B cell (primary cell): ENCODE measurements around the gene CPM. TPM values are rescaled to one million over a fixed set of nuclear protein-coding genes. Genes with fewer than 3 reads are reported as not detected.

Experiments
- ATAC-seq: fragments of 200-7000 bp; cut with Tn5 transposase; one replicate; pipeline ENCODE4 v1.10.0; 2021; ENCODE audit warnings: low read depth, mild to moderate bottlenecking, moderate number of reproducible peaks, moderate library complexity
- CTCF ChIA-PET: fragments of 350-600 bp; sonication (Branson Sonifier 250); formaldehyde crosslinking; loops from one replicate; lab custom pipeline; 2021; ENCODE audit warnings: antibody characterized with exemption, inconsistent platforms; lab: Charles Lee
- POLR2A ChIA-PET: fragments of 350-600 bp; sonication (Branson Sonifier 250); formaldehyde crosslinking; loops from one replicate; lab custom pipeline; 2021; ENCODE audit warnings: antibody characterized with exemption; lab: Charles Lee
- DNase-seq: peaks from one replicate; pipeline ENCODE4 v3.0.0; 2013
- H2AFZ ChIP-seq: 2 replicates; pipeline ENCODE4 v1.6.1; 2012; ENCODE audit warnings: mild to moderate bottlenecking, low read depth, low read length; ENCODE audit not compliant: insufficient read depth, poor library complexity, severe bottlenecking
- H3K27ac ChIP-seq, 2 donors: 1 replicate in 1 of 2; 2 replicates in 1 of 2; pipeline ENCODE4 v1.5.1; 2012 to 2013; ENCODE audit warnings: low read length in 2 of 2, mild to moderate bottlenecking in 2 of 2, moderate library complexity in 1 of 2
- H3K27me3 ChIP-seq, 4 experiments: fragments of 200-600 bp in 1 of 4; sonication (generic) in 1 of 4; replicated peaks in 1 of 4; 1 replicate in 2 of 4; 2 replicates in 2 of 4; pipeline versions ENCODE4 v1.6.1 to v1.7.0; 2013 to 2016; ENCODE audit warnings: low read length in 3 of 4, mild to moderate bottlenecking in 2 of 4, mixed read lengths in 1 of 4, moderate library complexity in 1 of 4; ENCODE audit not compliant: insufficient read depth in 4 of 4, control insufficient read depth in 3 of 4; ENCODE audit errors: control extremely low read depth in 1 of 4
- H3K36me3 ChIP-seq, 2 experiments: replicated peaks in 1 of 2; 1 replicate in 1 of 2; 2 replicates in 1 of 2; pipeline versions ENCODE4 v1.6.1 to v1.7.1; 2013; ENCODE audit warnings: low read length in 1 of 2; ENCODE audit not compliant: insufficient read depth in 2 of 2, control insufficient read depth in 1 of 2; ENCODE audit errors: control extremely low read depth in 1 of 2, extremely low read depth in 1 of 2
- H3K4me1 ChIP-seq, 2 donors: fragments of 200-600 bp in 1 of 2; sonication (generic) in 1 of 2; 1 replicate in 1 of 2; 2 replicates in 1 of 2; pipeline versions ENCODE4 v1.5.1 to v1.6.1; 2013 to 2017; ENCODE audit warnings: low read length in 2 of 2; ENCODE audit not compliant: control insufficient read depth in 2 of 2, insufficient read depth in 2 of 2
- H3K4me2 ChIP-seq: replicated peaks from 2 replicates; pipeline ENCODE3; 2012; ENCODE audit warnings: mild to moderate bottlenecking, low read depth, low read length; ENCODE audit not compliant: poor library complexity, severe bottlenecking
- H3K4me3 ChIP-seq, 5 experiments: fragments of 200-600 bp in 1 of 5; sonication (generic) in 1 of 5; 1 replicate in 3 of 5; 2 replicates in 2 of 5; pipeline versions ENCODE4 v1.5.1 to v1.7.0; 2011 to 2016; ENCODE audit warnings: low read length in 4 of 5, mild to moderate bottlenecking in 4 of 5, low read depth in 2 of 5, control low read depth in 1 of 5, moderate library complexity in 1 of 5; ENCODE audit not compliant: insufficient read depth in 1 of 5; ENCODE audit errors: control extremely low read depth in 1 of 5, extremely low read depth in 1 of 5
- H3K79me2 ChIP-seq: fragments of 200-600 bp; sonication (generic); one replicate; pipeline ENCODE4 v1.6.0; 2016; ENCODE audit warnings: low read length; ENCODE audit not compliant: control insufficient read depth, insufficient read depth
- H3K9ac ChIP-seq: fragments of 200-600 bp; sonication (generic); 2 replicates; pipeline ENCODE4 v1.6.1; 2017; ENCODE audit warnings: mild to moderate bottlenecking, low read length, moderate library complexity
- H3K9me3 ChIP-seq, 3 donors: one replicate each; pipeline versions ENCODE4 v1.6.1 to v1.7.1; 2013; ENCODE audit warnings: low read length in 2 of 3; ENCODE audit not compliant: control insufficient read depth in 2 of 3, insufficient read depth in 1 of 3; ENCODE audit errors: control extremely low read depth in 1 of 3
- H4K20me1 ChIP-seq: 2 replicates; pipeline ENCODE4 v1.6.0; 2012; ENCODE audit warnings: mild to moderate bottlenecking, low read length; ENCODE audit not compliant: insufficient read depth, control insufficient read depth, poor library complexity, severe bottlenecking
- H3K27ac Mint-ChIP-seq: one replicate; pipeline ENCODE4 v1.8.0; 2021; ENCODE audit warnings: mixed read lengths
- H3K27me3 Mint-ChIP-seq: one replicate; pipeline ENCODE4 v1.8.0; 2021; ENCODE audit warnings: mixed read lengths
- H3K4me1 Mint-ChIP-seq: one replicate; pipeline ENCODE4 v1.8.0; 2021; ENCODE audit warnings: mixed read lengths
- H3K4me3 Mint-ChIP-seq: one replicate; pipeline ENCODE4 v1.8.0; 2021; ENCODE audit warnings: mixed read lengths
- H3K9me3 Mint-ChIP-seq: one replicate; pipeline ENCODE4 v1.8.0; 2022; ENCODE audit warnings: mixed read lengths; ENCODE audit not compliant: insufficient read depth
- CTCF ChIP-seq: fragments of 200-600 bp; IDR thresholded peaks from one replicate; pipeline ENCODE4 v1.8.0; 2022; ENCODE audit warnings: antibody characterized with exemption, mild to moderate bottlenecking
- EZH2 ChIP-seq: IDR thresholded peaks from 2 replicates; pipeline ENCODE4 v1.6.1; 2012; ENCODE audit warnings: borderline replicate concordance, low read depth, mild to moderate bottlenecking, moderate library complexity, low read length; ENCODE audit not compliant: insufficient read depth, poor library complexity, severe bottlenecking
- WGBS: methylation state at CpG from one replicate; pipeline ENCODE4 v1.1.5; 2013; ENCODE audit warnings: missing lambda C conversion rate; ENCODE audit not compliant: insufficient coverage; 5-methylcytosine and 5-hydroxymethylcytosine counted together
- intact Hi-C: fragments of 100-400 bp; cut with micrococcal nuclease; formaldehyde crosslinking; loops from one replicate; pipeline ENCODE4 v1.10.0; 2022
- polyA plus RNA-seq: library from polyadenylated mRNA; depleted of rRNA; stranded (reverse); fragments of >200 nt; gene quantifications from 2 replicates; pipeline ENCODE4 v1.2.3, GENCODE V29; 2012
- total RNA-seq, 2 donors: library from RNA; stranded (reverse); fragments of 120-200 nt in 1 of 2; gene quantifications; 1 replicate in 1 of 2; 2 replicates in 1 of 2; pipeline versions ENCODE4 v1.2.3 to v1.2.4, GENCODE V29; 2013 to 2022

Gene CPM
- total and polyA plus RNA-seq, 2 donors (not counting 1 experiment from before 2014, with no cell fraction given) = 1.2 to 5.0 TPM

- intact Hi-C loops = no loop called here
- no peaks in the 10 kb centered on the region for H3K36me3 ChIP-seq
- WGBS = 96% methylated on average over 6 of the region's 8 CpGs
- Mint-ChIP-seq H3K27me3 (no peaks in the 10 kb centered on the region), H3K4me3 (peak overlapping the region; percentile 20), H3K4me1 (peaks cover 46% of the 10 kb centered on the region), H3K9me3 (no peaks in the 10 kb centered on the region), H3K27ac (peak overlapping the region; percentile 74)
- peak overlapping the region; percentile 3 for H3K4me2 ChIP-seq
- peaks cover 30 to 33% of the 10 kb centered on the region in 2 donors for H3K4me1 ChIP-seq
- no peak for ATAC-seq
- ChIA-PET CTCF (no interaction called here), POLR2A (interaction anchor here (0.7 kb wide), 1 partner anchor 9 kb away, joined by 3 read pairs; no protein-coding TSS in a partner anchor)
- no peak for DNase-seq
- H3K27me3 ChIP-seq = no peaks in the 10 kb centered on the region
- peaks cover 0 to 4% (median 0%) of the 10 kb centered on the region in 3 donors for H3K9me3 ChIP-seq
- peak overlapping the region in 1 of 2 donors; percentile 66 for H3K27ac ChIP-seq
- TF ChIP-seq EZH2 (no peak), CTCF (no peak)
- H3K9ac ChIP-seq = no peak overlapping the region
- H2AFZ ChIP-seq = peak overlapping the region; percentile 50
- no peak overlapping the region for H3K4me3 ChIP-seq
- no peaks in the 10 kb centered on the region for H3K79me2 ChIP-seq
- H4K20me1 ChIP-seq = no peaks in the 10 kb centered on the region
Measured at GRCh38 chr12:68903511-68903910, 29.5 kb downstream of the CPM start.

GRCh38 chr12:68901551-68901950, 31.4 kb downstream of the CPM start:
- DNase-seq (no peak), ATAC-seq (no peak)
- Mint-ChIP-seq H3K9me3 (no peaks in the 10 kb centered on the region), H3K27me3 (no peaks in the 10 kb centered on the region), H3K4me1 (peaks cover 60% of the 10 kb centered on the region), H3K4me3 (no peak overlapping the region), H3K27ac (peak overlapping the region; percentile 22)
- ChIA-PET POLR2A (no interaction called here), CTCF (interaction anchor here (0.8 to 1.9 kb wide), 2 partner anchors 9 to 10 kb away, joined by 3 to 4 read pairs; no protein-coding TSS in a partner anchor)
- no peak for TF ChIP-seq EZH2
- TF ChIP-seq CTCF = no peak
- Histone ChIP-seq H3K4me3 (no peak overlapping the region), H4K20me1 (no peaks in the 10 kb centered on the region), H2AFZ (no peak overlapping the region), H3K79me2 (no peaks in the 10 kb centered on the region), H3K36me3 (no peaks in the 10 kb centered on the region), H3K27me3 (no peaks in the 10 kb centered on the region), H3K4me2 (no peak overlapping the region), H3K27ac (no peak overlapping the region), H3K9ac (no peak overlapping the region), H3K4me1 (peaks cover 48 to 50% of the 10 kb centered on the region in 2 donors), H3K9me3 (peaks cover 0 to 4% (median 0%) of the 10 kb centered on the region in 3 donors)
- no CpG with 5 or more reads among the region's 2 CpGs for whole genome bisulfite sequencing
- intact Hi-C loops = no loop called here
